ENCODE data around the gene MEGF11.

MEGF11 gene

GRCh38 chr15:66107070-66107469 is 146.5 kb downstream of the MEGF11 start:
- DNase-seq (ENCODE audit: low read depth): no peak
- no peak overlapping the region for H3K4me3 ChIP-seq (ENCODE audit: low read depth, low read length)

- no peak for DNase-seq (ENCODE audit: low read depth)
- H3K4me3 ChIP-seq (ENCODE audit: low read depth, low read length): no peak overlapping the region
Observed at GRCh38 chr15:66105286-66106265, 148.0 kb downstream of the MEGF11 start.

GRCh38 chr15:66103293-66103590 is 150.3 kb downstream of the MEGF11 start:
- no peak for DNase-seq (ENCODE audit: low read depth)
- no peak overlapping the region for H3K4me3 ChIP-seq (ENCODE audit: low read depth, low read length)

- no peak overlapping the region for H3K4me3 ChIP-seq (ENCODE audit: low read depth, low read length)
- DNase-seq (ENCODE audit: low read depth): no peak
Observed at GRCh38 chr15:66102563-66103292, 150.8 kb downstream of the MEGF11 start.

GRCh38 chr15:66101715-66102395 is 151.7 kb downstream of the MEGF11 start:
- H3K4me3 ChIP-seq (ENCODE audit: low read depth, low read length): no peak overlapping the region
- no peak for DNase-seq (ENCODE audit: low read depth)

- H3K4me3 ChIP-seq (ENCODE audit: low read depth, low read length): no peak overlapping the region
- no peak for DNase-seq (ENCODE audit: low read depth)
Observed at GRCh38 chr15:66100761-66101160, 152.8 kb downstream of the MEGF11 start.

- no peak overlapping the region for H3K4me3 ChIP-seq (ENCODE audit: low read depth, low read length)
- DNase-seq (ENCODE audit: low read depth): no peak
Observed at GRCh38 chr15:66099950-66100671, 153.4 kb downstream of the MEGF11 start.

GRCh38 chr15:66098022-66098363 is 155.6 kb downstream of the MEGF11 start:
- DNase-seq (ENCODE audit: low read depth): no peak
- no peak overlapping the region for H3K4me3 ChIP-seq (ENCODE audit: low read depth, low read length)

- no peak for DNase-seq (ENCODE audit: low read depth)
- H3K4me3 ChIP-seq (ENCODE audit: low read depth, low read length): no peak overlapping the region
Observed at GRCh38 chr15:66097151-66098021, 156.2 kb downstream of the MEGF11 start.

GRCh38 chr15:66096688-66097058 is 156.9 kb downstream of the MEGF11 start:
- H3K4me3 ChIP-seq (ENCODE audit: low read depth, low read length): no peak overlapping the region
- no peak for DNase-seq (ENCODE audit: low read depth)

GRCh38 chr15:66095871-66096687 is 157.5 kb downstream of the MEGF11 start:
- no peak overlapping the region for H3K4me3 ChIP-seq (ENCODE audit: low read depth, low read length)
- no peak for DNase-seq (ENCODE audit: low read depth)

GRCh38 chr15:66094331-66094730 is 159.2 kb downstream of the MEGF11 start:
- DNase-seq (ENCODE audit: low read depth): no peak
- no peak overlapping the region for H3K4me3 ChIP-seq (ENCODE audit: low read depth, low read length)

GRCh38 chr15:66092053-66093016 is 161.2 kb downstream of the MEGF11 start:
- DNase-seq (ENCODE audit: low read depth): no peak
- no peak overlapping the region for H3K4me3 ChIP-seq (ENCODE audit: low read depth, low read length)

- DNase-seq (ENCODE audit: low read depth): no peak
- H3K4me3 ChIP-seq (ENCODE audit: low read depth, low read length): no peak overlapping the region
Observed at GRCh38 chr15:66089509-66089908, 164.0 kb downstream of the MEGF11 start.

- no peak overlapping the region for H3K4me3 ChIP-seq (ENCODE audit: low read depth, low read length)
- no peak for DNase-seq (ENCODE audit: low read depth)
Observed at GRCh38 chr15:66089049-66089448, 164.5 kb downstream of the MEGF11 start.

- H3K4me3 ChIP-seq (ENCODE audit: low read depth, low read length): no peak overlapping the region
- DNase-seq (ENCODE audit: low read depth): no peak
Observed at GRCh38 chr15:66085128-66085527, 168.4 kb downstream of the MEGF11 start.

- H3K4me3 ChIP-seq (ENCODE audit: low read depth, low read length): no peak overlapping the region
- DNase-seq (ENCODE audit: low read depth): no peak
Observed at GRCh38 chr15:66084704-66085103, 168.8 kb downstream of the MEGF11 start.
